ENCODE results near the gene THBS3.

Gene THBS3

GRCh38 chr1:155207806-155208540 is at the start of gene THBS3:
TSS of gene THBS3 (minus strand) at chr1:155207897. CDS start at chr1:155207876, 21 bp downstream.
- TF ChIP-seq GATA2 (IDR thresholded peaks at IDR 0.05; ENCODE audit: low read depth, low read length): no peak
- TF ChIP-seq GATA3 (IDR thresholded peaks at IDR 0.05; ENCODE audit: low read depth, low read length): no peak

GRCh38 chr1:155256058-155256852 is 48.6 kb upstream of the THBS3 start:
- no peak for TF ChIP-seq GATA3 (IDR thresholded peaks at IDR 0.05; ENCODE audit: low read depth, low read length)
- TF ChIP-seq GATA2 (IDR thresholded peaks at IDR 0.05; ENCODE audit: low read depth, low read length): no peak

GRCh38 chr1:155255243-155256007 is 47.7 kb upstream of the THBS3 start, which contains the start of gene ENTREP3:
TSS of gene ENTREP3 (minus strand) at chr1:155255483. CDS start at chr1:155254877, 606 bp downstream.
- TF ChIP-seq GATA3 (IDR thresholded peaks at IDR 0.05; ENCODE audit: low read depth, low read length) (no peak), GATA2 (IDR thresholded peaks at IDR 0.05; ENCODE audit: low read depth, low read length) (no peak)

- TF ChIP-seq GATA3 (IDR thresholded peaks at IDR 0.05; ENCODE audit: low read depth, low read length): no peak
- no peak for TF ChIP-seq GATA2 (IDR thresholded peaks at IDR 0.05; ENCODE audit: low read depth, low read length)
Observed at GRCh38 chr1:155254714-155255242, 47.1 kb upstream of the THBS3 start.

- TF ChIP-seq GATA2 (IDR thresholded peaks at IDR 0.05; ENCODE audit: low read depth, low read length) (no peak), GATA3 (IDR thresholded peaks at IDR 0.05; ENCODE audit: low read depth, low read length) (no peak)
Observed at GRCh38 chr1:155254228-155254713, 46.6 kb upstream of the THBS3 start.

GRCh38 chr1:155253797-155254196 is 46.1 kb upstream of the THBS3 start:
- no peak for TF ChIP-seq GATA3 (IDR thresholded peaks at IDR 0.05; ENCODE audit: low read depth, low read length)
- no peak for TF ChIP-seq GATA2 (IDR thresholded peaks at IDR 0.05; ENCODE audit: low read depth, low read length)

GRCh38 chr1:155253208-155253607 is 45.5 kb upstream of the THBS3 start:
- no peak for TF ChIP-seq GATA3 (IDR thresholded peaks at IDR 0.05; ENCODE audit: low read depth, low read length)
- TF ChIP-seq GATA2 (IDR thresholded peaks at IDR 0.05; ENCODE audit: low read depth, low read length): peak; percentile 76; the same call in 1 of the 2 replicates

GRCh38 chr1:155251566-155251965 is 43.9 kb upstream of the THBS3 start:
- TF ChIP-seq GATA3 (IDR thresholded peaks at IDR 0.05; ENCODE audit: low read depth, low read length) (no peak), GATA2 (IDR thresholded peaks at IDR 0.05; ENCODE audit: low read depth, low read length) (no peak)

GRCh38 chr1:155250633-155251449 is 43.1 kb upstream of the THBS3 start:
- no peak for TF ChIP-seq GATA2 (IDR thresholded peaks at IDR 0.05; ENCODE audit: low read depth, low read length)
- TF ChIP-seq GATA3 (IDR thresholded peaks at IDR 0.05; ENCODE audit: low read depth, low read length): no peak

GRCh38 chr1:155250246-155250632 is 42.5 kb upstream of the THBS3 start:
- no peak for TF ChIP-seq GATA3 (IDR thresholded peaks at IDR 0.05; ENCODE audit: low read depth, low read length)
- no peak for TF ChIP-seq GATA2 (IDR thresholded peaks at IDR 0.05; ENCODE audit: low read depth, low read length)

GRCh38 chr1:155247667-155248553 is 40.2 kb upstream of the THBS3 start:
- no peak for TF ChIP-seq GATA2 (IDR thresholded peaks at IDR 0.05; ENCODE audit: low read depth, low read length)
- no peak for TF ChIP-seq GATA3 (IDR thresholded peaks at IDR 0.05; ENCODE audit: low read depth, low read length)

- TF ChIP-seq GATA3 (IDR thresholded peaks at IDR 0.05; ENCODE audit: low read depth, low read length) (no peak), GATA2 (IDR thresholded peaks at IDR 0.05; ENCODE audit: low read depth, low read length) (no peak)
Observed at GRCh38 chr1:155245163-155245524, 37.4 kb upstream of the THBS3 start.
